ENCODE data around the gene ASAP2.

ASAP2 gene

DNA sequence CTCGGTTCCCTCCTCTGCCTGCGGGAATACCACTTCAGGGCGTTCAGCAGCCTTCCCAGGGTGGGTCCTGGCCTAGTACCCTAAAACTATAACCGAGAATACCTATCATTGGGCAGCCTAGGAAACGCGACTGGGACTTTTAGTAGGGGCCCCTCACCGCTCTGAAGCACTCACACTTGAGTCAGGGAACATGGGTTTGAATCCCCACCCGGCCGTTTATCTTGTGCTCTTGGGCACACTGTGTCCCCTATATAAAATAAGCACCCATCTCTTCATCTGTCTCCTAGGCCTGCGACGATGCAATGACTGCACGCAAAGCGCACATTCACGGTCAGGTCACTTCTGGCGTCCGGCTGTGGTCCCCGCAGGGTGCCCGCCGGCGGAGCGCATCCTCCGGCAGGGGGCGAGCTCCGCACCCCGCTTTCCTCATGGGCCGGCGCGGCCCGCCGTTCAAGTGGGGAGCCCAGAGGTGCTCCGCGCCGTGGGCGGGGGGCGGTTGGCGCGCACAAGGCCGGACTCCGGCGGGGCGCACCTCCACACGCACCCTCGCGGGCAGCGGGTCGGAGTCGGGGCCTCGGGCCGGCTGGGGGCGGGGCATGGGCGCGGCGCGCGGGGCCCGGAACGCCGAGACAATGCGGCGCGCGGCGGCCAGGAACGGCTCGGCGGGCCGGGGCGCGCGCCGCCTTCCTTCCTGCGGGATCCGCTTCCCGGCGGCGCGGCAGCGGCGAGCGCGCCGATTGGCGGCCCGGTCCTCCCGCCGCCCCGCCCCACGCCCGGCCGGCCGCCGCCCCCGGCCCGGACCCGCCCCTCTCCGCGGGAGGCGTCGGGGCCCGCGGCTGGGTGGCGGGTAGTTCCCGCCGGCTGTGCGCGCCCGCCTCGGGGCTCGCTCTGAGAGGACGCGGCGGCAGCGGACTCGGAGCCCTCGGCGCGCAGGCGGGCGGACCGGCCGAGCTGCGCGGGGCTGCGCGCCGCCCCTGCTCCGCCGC, at the start of gene ASAP2:
Gene ASAP2 (plus strand): TSS at position 850 of the 986 bp plus-strand sequence. CDS start 293 bp downstream, outside the sequence.
- peak; percentile 58 for DNase-seq

GRCh38 chr2:9158786-9159779, 47.5 kb upstream of the ASAP2 start:
- DNase-seq: no peak

DNA sequence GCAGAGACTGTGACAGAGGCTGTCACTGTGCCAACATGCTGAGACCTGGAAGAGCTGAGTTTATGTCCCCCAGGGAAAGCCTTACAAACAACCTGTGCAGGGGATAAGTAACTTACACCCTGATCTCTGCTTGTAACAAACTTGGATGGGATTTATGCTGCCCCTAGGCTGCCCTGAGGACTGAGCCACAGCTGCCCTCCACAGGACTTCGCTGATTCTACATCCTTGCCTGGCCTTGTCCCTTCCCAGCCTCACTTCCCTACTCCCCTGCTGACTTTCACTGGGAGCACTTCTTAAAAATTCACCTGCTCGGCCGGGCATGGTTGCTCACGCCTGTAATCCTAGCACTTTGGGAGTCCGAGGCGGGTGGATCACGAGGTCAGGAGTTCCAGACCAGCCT, 45.9 kb upstream of the ASAP2 start:
- no peak for DNase-seq

- no peak for DNase-seq
Measured at GRCh38 chr2:9162841-9163240, 43.8 kb upstream of the ASAP2 start.

DNA sequence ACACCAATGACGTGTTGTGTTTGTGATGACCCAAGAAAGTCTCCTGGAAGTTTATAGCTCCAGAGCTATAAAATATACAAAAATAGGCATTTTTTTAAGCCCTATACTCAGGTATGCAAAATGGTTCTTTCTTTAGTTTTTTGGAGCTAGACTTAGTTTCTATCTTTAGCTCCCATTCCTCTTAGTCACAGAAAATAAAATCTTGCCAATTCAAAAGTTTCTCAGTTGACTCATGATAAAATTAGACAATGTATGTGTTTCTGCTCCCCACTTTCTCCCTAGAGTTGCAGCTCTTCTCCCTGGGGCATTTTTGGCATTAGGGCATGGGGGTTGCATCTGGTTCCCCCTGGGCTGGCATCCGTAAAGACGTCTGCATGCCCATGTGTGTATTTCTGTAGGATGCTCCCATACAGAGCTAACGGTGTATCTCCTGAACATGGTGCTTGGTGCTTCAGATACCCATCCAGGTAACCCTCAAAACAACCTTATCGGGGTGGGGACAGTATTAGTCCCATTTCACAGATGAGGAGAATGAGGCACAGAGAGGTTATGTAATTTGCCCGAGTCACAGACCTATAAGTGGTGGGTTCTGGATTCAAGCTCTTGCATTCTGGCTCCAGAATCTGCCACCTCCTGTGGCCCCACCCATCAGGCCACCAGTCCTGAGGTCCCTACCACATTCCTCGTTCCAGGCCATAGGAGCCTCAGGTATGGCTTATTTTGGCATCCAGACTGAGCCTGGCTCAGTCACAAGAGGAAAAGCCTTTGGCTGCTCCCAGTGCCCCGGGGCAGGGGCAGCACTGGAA, 43.1 kb upstream of the ASAP2 start:
- DNase-seq: no peak

DNA sequence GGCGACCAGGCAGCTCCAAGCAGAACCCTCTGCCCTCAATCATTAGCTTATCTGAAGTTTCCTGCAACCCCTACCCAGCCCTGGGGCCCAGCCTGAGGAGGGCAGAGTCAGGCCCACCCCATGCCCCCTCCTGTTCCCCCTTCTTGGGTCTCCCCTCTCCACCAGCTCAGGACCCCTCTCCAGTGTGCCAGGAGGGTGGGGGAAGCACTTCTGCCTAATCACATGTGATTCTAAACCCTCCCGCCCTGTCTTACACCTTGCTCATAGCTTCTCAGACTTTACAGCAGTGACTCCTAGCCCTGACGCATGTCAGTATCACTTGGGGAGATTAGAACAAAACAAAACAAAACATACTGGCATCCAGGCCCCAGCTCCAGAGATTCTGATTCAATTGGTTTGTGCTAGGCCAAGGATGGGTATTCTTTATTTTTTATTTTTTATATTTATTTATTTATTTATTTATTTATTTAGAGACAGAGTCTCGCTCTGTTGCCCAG, 42.5 kb upstream of the ASAP2 start:
- no peak for DNase-seq

- no peak for DNase-seq
Measured at GRCh38 chr2:9165625-9166024, 41.0 kb upstream of the ASAP2 start.

GRCh38 chr2:9166579-9167377, 39.8 kb upstream of the ASAP2 start:
- DNase-seq: no peak

DNA sequence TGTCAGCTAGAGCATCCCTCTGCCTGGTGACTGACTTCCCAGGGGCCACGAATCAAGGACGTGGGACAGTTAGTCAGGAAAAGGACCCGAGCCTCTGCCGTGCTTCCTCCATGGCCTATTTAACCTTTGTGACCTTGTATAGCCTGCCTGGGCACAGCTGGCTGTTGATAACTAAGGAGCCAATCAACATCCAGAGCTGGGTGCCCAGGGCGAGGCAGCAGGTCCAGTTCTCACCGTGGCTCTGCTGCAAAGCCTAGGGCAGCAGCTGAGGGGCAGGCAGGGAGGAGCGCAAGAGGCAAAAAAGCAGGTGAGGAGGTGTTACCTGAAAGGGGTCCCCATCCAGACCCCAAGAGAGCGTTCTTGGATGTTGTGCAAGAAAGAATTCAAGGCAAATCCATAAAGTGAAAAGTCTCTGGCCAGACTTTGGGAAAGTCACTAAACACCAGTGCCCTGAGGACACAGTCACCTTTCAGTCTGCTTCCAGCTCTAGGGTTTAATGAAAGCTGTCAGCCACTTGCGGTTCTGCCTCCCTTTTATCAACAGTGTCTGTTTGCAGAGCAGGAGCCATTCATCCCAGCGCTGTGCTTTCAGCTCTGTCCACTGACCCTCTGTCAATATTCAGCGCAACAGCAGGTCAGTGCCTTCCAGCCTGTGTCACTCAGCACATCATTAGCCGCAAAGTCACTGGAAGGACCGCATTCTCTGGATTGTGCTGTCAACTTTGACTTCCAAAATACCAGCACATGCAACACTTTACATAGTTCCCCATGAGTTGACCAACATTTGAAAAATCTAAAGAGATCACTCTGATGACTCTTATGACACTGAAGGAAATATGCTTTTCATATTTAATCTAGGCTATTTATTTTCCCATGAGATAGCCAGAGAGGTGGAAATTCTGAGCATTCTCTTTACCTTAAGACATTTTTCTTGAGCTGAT, 38.6 kb upstream of the ASAP2 start:
- no peak for DNase-seq

- DNase-seq: no peak
Measured at GRCh38 chr2:9168821-9169221, 37.8 kb upstream of the ASAP2 start.

DNA sequence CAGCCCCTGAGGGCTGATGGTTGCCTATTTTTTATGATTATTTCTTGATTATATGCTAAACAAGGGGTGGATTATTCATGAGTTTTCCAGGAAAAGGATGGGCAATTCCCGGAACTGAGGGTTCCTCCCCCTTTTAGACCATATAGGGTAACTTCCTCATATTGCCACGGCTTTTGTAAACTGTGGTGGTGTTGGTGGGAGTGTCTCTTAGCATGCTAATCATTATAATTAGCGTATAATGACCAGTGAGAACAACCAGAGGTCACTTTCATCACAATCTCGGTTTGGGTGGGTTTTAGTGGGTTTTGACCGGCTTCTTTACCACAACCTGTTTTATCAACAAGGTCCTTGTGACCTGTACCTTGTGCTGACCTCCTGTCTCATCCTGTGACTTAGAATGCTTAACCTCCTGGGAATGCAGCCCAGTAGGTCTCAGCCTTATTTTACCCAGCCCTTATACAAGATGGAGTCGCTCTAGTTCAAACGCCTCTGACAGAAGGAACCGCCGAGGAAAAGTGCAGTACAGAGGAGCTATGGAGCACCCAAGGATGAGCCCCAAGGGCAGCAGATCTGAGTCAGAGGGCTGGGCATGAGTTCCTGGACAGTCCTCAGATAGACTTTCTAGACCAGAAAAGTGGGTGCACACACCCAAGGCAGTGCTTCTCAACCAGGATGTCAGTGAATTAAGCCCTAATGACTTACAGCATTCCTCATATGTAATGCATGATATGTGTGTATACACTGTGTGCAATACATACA, 37.1 kb upstream of the ASAP2 start:
- no peak for DNase-seq

GRCh38 chr2:9170458-9171130, 36.0 kb upstream of the ASAP2 start:
- no peak for DNase-seq

- DNase-seq: peak; percentile 30
Measured at GRCh38 chr2:9174771-9175437, 31.7 kb upstream of the ASAP2 start.

DNA sequence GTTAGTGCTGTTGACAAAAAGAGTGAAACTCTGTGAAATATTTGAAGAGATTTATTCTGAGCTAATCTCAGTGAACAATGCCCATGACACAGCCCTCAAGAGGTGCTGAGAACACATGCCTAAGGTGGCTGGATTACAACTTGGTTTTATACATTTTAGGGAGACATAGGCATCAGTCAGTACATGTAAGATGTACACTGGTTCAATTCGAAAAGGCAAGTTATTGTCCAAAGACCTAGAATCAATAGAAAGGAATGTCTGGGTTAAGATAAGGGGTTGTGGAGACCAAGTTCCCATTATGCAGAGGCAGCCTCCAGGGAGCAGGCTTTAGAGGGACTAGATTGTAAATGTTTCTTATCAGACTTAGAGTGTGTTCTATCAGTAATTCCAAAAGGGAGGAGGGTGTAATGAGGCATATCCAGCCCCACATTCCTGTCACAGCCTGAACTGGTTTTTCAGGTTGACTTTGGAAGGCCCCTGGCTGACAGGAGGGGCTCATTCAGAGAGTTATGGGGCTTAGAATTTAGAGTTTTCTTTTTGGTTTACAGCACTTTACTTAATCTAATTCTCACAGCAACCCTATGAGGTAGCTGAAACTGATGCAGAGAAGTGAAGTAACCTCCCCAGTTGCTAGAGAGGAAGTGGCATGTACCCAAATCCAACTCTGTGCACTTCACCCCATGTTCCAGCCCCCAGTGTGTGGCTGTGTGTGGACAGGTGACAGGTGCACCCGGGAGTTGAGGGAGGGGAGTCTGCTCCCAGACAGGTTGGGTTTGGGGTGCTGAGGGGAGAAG, 28.3 kb upstream of the ASAP2 start:
- peak; percentile 12 for DNase-seq

DNA sequence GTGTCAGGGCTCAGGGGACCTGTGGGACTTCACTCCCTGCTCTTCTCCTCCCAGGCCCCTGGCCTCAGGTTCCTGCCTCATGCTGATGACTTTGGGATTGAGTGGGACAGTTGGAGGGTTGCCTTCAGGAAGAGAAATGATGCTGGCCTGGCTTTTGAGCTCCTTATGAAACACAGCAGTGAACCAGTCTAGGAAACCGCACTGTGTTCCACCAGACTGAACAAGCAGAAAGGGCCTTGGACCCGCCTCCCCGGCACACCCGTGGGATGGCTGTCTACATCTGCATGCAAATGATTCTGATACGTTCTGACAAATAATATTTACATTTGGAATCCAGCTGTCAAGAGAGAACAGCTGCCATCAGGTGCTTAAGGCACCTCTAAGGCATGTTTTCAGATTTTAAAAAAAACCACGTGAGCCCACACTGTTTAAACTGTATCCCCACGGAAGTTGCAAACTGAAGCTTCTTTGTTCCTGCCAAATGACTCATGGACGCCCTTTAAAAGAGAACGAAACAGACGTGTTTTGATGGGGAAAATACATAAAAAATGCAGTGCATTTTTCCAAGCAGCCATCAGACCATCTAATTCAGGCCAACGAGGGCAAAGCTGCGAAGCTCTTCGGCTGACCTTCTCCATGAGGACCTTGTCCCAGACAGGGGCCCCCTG, 27.6 kb upstream of the ASAP2 start:
- DNase-seq: peak; percentile 68

DNA sequence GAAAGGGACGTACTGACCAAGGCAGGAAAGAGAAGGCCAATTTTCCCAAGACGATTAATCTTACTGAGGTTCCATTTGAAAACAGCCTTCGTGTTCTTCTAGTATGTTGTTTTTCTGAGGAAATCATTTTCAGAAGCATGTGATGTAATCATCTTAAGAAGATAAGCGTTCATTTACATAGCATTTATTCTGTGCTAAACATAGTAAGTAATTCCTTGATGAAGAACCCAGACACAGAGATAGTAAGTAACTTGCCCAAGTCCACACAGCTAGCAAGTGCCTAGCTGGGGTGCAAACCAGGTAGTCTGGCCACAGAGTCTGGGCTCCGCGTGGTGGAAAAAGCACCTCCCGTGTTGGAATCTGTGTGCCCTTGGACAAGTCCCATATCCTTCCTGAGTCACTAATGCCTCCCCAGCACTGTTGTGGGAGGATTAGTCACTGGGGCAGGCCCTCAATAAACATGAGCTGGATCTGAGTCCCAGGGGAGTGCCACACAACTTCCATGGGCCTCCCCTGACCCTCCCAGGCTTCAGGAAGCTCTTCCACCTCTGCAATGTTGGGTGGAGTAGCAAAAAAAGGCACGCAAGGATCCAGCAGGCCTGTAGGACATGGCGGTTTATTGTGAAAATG, 26.9 kb upstream of the ASAP2 start:
- no peak for DNase-seq

Data from NCI-H1105 treated with DMSO at 0.1 percent for 48 hours (cell line).